ENCODE measurements around the gene NLGN3.

NLGN3 gene

DNA sequence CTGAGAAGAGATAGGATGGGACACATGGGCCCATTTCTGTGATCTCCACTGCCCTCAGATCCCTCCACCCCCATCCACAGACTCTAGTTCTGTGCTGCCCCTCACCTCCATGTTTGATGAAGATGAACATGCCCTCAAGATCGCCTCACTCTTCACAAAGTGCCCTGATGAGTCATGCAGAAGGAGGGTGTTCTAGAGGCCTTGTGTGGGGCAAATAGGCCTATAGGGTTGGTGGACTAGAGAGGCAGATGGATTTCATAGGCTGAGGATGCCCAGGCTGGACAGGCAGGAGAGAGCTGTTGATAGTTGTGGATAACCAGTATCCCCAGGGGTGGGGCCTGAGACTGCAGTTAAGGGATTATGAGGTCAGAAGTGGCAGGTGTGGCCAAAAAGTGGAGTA is 38.2 kb upstream of the NLGN3 start, which contains the start of gene CXorf65:
Gene CXorf65, minus strand, starts transcription at position 314 of the 400 bp plus-strand sequence. Its CDS starts 184 bp downstream, at position 130.
- peaks cover 29 to 94% (median 75%) of the 10 kb centered on the region in 4 experiments for H3K4me1 ChIP-seq (ENCODE audit: control extremely low read depth in 1 of 4, control insufficient read depth in 4 of 4, insufficient read depth in 4 of 4, low read length in 3 of 4)
- DNase-seq, result peak in 2 of 3 donors; percentile 23 to 36
- peaks cover 0 to 3% (median 0%) of the 10 kb centered on the region in 5 experiments for H3K27me3 ChIP-seq (replicated peaks in 2 of 5; ENCODE audit: control insufficient read depth in 4 of 5, insufficient read depth in 5 of 5, low read length in 4 of 5)
- no CpG with 5 or more reads among the region's 1 CpG for WGBS (ENCODE audit: insufficient coverage)
- H3K4me3 ChIP-seq (ENCODE audit: control insufficient read depth in 1 of 7, extremely low read depth in 1 of 7, insufficient read depth in 4 of 7, low read depth in 2 of 7, low read length in 6 of 7), result peak within 1 kb of the TSS in 1 of 7 experiments; percentile 45
- no peaks in the 10 kb centered on the region for H3K9me3 ChIP-seq (ENCODE audit: control extremely low read depth in 1 of 5, control insufficient read depth in 4 of 5, insufficient read depth in 2 of 5, low read depth in 1 of 5, low read length in 4 of 5)
- H3K27ac ChIP-seq (ENCODE audit: insufficient read depth in 1 of 2, low read depth in 1 of 2, low read length in 2 of 2, poor library complexity in 1 of 2, severe bottlenecking in 2 of 2), result peak within 1 kb of the TSS; percentile 28 to 89
- ChIA-PET CTCF (interaction anchor here (1.8 to 8.3 kb wide), 2 partner anchors 12 to 23 kb away, joined by 5 to 109 read pairs; partner anchors contain the start of gene MED12), POLR2A (interaction anchor here (0.7 to 1.2 kb wide), 2 partner anchors 12 to 91 kb away, joined by 3 read pairs; partner anchors contain the start of gene MED12)
- peaks cover 0 to 2% (median 0%) of the 10 kb centered on the region in 4 experiments for H3K36me3 ChIP-seq (ENCODE audit: control insufficient read depth in 4 of 4, insufficient read depth in 4 of 4, low read length in 3 of 4)

DNA sequence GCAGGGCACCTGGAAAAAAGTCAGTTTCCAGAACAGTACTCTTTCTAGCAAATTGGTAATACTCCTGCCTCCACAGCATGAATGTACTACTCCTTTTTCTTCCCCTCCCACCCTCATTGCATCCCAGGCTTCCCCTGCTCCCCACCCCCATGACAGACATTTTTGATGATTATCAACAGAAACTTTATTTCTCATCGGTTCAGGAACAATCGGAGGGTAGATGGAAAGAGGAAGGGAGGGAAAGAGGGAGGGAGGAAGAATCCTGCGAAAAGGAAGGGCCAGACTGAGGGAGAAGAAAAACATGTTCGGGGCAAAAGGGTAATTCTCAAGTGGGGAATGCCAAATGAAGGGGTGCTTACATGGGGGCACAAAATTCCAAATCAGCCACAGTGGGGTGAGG is 37.4 kb upstream of the NLGN3 start:
- peaks cover 34 to 95% (median 75%) of the 10 kb centered on the region in 4 experiments for H3K4me1 ChIP-seq (ENCODE audit: control extremely low read depth in 1 of 4, control insufficient read depth in 4 of 4, insufficient read depth in 4 of 4, low read length in 3 of 4)
- WGBS (ENCODE audit: insufficient coverage), result 52% methylated on average over 3 of the region's 4 CpGs
- H3K9me3 ChIP-seq (ENCODE audit: control extremely low read depth in 1 of 5, control insufficient read depth in 4 of 5, insufficient read depth in 2 of 5, low read depth in 1 of 5, low read length in 4 of 5), result no peaks in the 10 kb centered on the region
- POLR2A ChIA-PET, result no interaction called here
- peaks cover 0 to 2% (median 0%) of the 10 kb centered on the region in 4 experiments for H3K36me3 ChIP-seq (ENCODE audit: control insufficient read depth in 4 of 4, insufficient read depth in 4 of 4, low read length in 3 of 4)
- H3K4me3 ChIP-seq (ENCODE audit: control insufficient read depth in 1 of 7, extremely low read depth in 1 of 7, insufficient read depth in 4 of 7, low read depth in 2 of 7, low read length in 6 of 7), result peak overlapping the region in 1 of 7 experiments; percentile 45
- no peak for DNase-seq
- CTCF ChIA-PET, result no interaction called here
- peak overlapping the region; percentile 28 to 89 for H3K27ac ChIP-seq (ENCODE audit: insufficient read depth in 1 of 2, low read depth in 1 of 2, low read length in 2 of 2, poor library complexity in 1 of 2, severe bottlenecking in 2 of 2)
- H3K27me3 ChIP-seq (replicated peaks in 2 of 5; ENCODE audit: control insufficient read depth in 4 of 5, insufficient read depth in 5 of 5, low read length in 4 of 5), result peaks cover 0 to 3% (median 0%) of the 10 kb centered on the region in 5 experiments

DNA sequence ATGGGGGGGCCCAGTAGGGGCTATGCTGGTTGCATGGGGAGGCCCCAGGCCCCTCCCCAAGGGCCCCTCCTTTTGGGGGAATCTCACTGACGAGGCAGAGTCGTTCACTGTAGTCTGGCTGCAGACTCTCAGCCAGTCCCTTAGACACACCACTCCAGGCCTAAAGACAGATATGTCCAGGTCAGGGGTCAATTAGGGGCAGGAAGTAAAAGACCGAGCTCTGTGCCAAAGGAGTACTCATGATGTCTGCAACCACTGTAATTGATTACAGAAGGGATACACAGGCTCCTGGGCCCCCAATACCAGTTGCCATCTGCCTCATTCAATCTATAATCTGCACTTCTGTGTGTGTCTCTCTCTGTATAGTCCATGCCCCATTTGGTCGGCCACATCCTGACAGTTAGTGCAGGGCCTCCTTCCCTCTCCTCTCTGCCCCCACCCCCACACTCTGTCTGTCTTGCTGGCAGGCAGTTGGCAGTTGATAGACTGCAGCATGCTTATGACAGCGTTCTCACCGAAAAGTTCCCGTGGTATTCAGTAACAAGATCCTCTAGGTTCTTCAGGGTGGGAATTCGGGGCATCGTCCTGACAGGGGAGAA is 36.8 kb upstream of the NLGN3 start:
- WGBS (ENCODE audit: insufficient coverage), result 30% methylated on average over 4 of the region's 9 CpGs
- Histone ChIP-seq H3K4me1 (ENCODE audit: control extremely low read depth in 1 of 4, control insufficient read depth in 4 of 4, insufficient read depth in 4 of 4, low read length in 3 of 4) (peaks cover 40 to 96% (median 73%) of the 10 kb centered on the region in 4 experiments), H3K36me3 (ENCODE audit: control insufficient read depth in 4 of 4, insufficient read depth in 4 of 4, low read length in 3 of 4) (peaks cover 0 to 2% (median 0%) of the 10 kb centered on the region in 4 experiments), H3K4me3 (ENCODE audit: control insufficient read depth in 1 of 7, extremely low read depth in 1 of 7, insufficient read depth in 4 of 7, low read depth in 2 of 7, low read length in 6 of 7) (peak overlapping the region in 3 of 7 experiments; percentile 9 to 45 (median 37)), H3K27ac (ENCODE audit: insufficient read depth in 1 of 2, low read depth in 1 of 2, low read length in 2 of 2, poor library complexity in 1 of 2, severe bottlenecking in 2 of 2) (peak overlapping the region; percentile 71 to 89), H3K9me3 (ENCODE audit: control extremely low read depth in 1 of 5, control insufficient read depth in 4 of 5, insufficient read depth in 2 of 5, low read depth in 1 of 5, low read length in 4 of 5) (no peaks in the 10 kb centered on the region), H3K27me3 (replicated peaks in 2 of 5; ENCODE audit: control insufficient read depth in 4 of 5, insufficient read depth in 5 of 5, low read length in 4 of 5) (peaks cover 0 to 3% (median 0%) of the 10 kb centered on the region in 5 experiments)
- CTCF ChIA-PET, result interaction anchor here (0.8 kb wide), 1 partner anchor 10 kb away, joined by 3 read pairs; the partner anchor contains the start of gene MED12
- DNase-seq, result peak in 2 of 3 donors; percentile 75 to 84
- POLR2A ChIA-PET, result no interaction called here

DNA sequence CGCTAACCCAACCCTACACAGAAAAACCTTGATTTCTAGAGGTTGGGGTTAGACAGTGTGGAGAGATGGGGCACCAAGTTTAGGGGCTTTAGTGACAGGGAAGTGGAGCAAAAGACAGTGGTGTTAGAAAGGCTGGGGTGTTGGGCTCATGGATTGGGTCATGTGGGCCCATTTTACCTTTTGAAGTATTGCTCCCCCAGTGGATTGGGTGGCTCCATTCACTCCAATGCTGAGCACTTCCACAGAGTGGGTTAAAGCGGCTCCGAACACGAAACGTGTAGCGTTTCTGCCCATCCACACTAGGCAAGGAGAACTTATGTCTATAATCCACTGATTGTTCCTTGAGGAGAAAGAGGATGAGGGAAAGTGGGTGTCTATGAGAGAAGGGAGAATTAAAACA is 35.6 kb upstream of the NLGN3 start:
- H3K27me3 ChIP-seq (replicated peaks in 2 of 5; ENCODE audit: control insufficient read depth in 4 of 5, insufficient read depth in 5 of 5, low read length in 4 of 5), result peaks cover 0 to 3% (median 0%) of the 10 kb centered on the region in 5 experiments
- H3K4me1 ChIP-seq (ENCODE audit: control extremely low read depth in 1 of 4, control insufficient read depth in 4 of 4, insufficient read depth in 4 of 4, low read length in 3 of 4), result peaks cover 42 to 90% (median 64%) of the 10 kb centered on the region in 4 experiments
- no peak for DNase-seq
- 89% methylated on average over 2 of the region's 6 CpGs for whole genome bisulfite sequencing (ENCODE audit: insufficient coverage)
- POLR2A ChIA-PET, result no interaction called here
- H3K9me3 ChIP-seq (ENCODE audit: control extremely low read depth in 1 of 5, control insufficient read depth in 4 of 5, insufficient read depth in 2 of 5, low read depth in 1 of 5, low read length in 4 of 5), result no peaks in the 10 kb centered on the region
- H3K27ac ChIP-seq (ENCODE audit: insufficient read depth in 1 of 2, low read depth in 1 of 2, low read length in 2 of 2, poor library complexity in 1 of 2, severe bottlenecking in 2 of 2), result peak overlapping the region in 1 of 2 experiments; percentile 89
- peaks cover 0 to 2% (median 0%) of the 10 kb centered on the region in 4 experiments for H3K36me3 ChIP-seq (ENCODE audit: control insufficient read depth in 4 of 4, insufficient read depth in 4 of 4, low read length in 3 of 4)
- peak overlapping the region in 4 of 7 experiments; percentile 7 to 45 (median 26) for H3K4me3 ChIP-seq (ENCODE audit: control insufficient read depth in 1 of 7, extremely low read depth in 1 of 7, insufficient read depth in 4 of 7, low read depth in 2 of 7, low read length in 6 of 7)
- CTCF ChIA-PET, result interaction anchor here (1.7 kb wide), 1 partner anchor 10 kb away, joined by 4 read pairs; the partner anchor contains the start of gene MED12

DNA sequence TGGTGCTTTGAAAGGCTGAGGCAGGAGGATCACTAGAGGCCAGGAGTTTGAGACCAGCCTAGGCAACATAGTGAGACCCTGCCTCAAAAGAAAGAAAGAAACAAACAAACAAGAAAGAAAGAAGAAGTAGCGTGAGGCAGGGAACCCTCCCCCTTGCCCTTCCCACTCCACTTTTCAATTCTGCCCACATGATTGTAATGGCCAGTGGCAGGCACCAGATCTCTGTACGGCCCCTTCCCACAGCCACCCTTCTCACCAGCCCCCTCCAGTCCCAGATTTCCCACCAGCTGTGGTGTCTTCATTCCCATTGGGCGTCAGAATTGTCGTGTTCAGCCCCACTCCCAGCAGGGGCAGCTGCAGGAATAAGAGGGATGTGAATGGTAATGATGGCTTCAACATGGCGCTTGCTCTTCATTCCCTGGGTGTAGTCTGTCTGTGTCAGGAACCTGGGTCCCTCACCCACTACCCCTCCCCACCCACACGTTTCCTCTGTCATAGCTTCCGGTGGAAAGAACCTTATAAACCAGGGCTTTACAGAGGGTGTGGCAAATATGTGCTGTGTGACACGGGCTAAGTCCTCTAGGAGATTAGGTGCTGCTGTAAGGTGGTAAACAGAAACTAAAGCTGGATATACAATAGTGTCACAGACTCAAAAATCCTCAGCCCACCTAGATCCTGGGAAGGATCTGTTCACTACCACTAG is 33.3 kb upstream of the NLGN3 start, which contains the start of gene IL2RG:
Gene IL2RG, minus strand, starts transcription at position 437 of the 703 bp plus-strand sequence. Its CDS starts 38 bp downstream, at position 399.
- peaks cover 30 to 68% (median 49%) of the 10 kb centered on the region in 4 experiments for H3K4me1 ChIP-seq (ENCODE audit: control extremely low read depth in 1 of 4, control insufficient read depth in 4 of 4, insufficient read depth in 4 of 4, low read length in 3 of 4)
- peak within 1 kb of the TSS; percentile 7 to 78 (median 46) for H3K4me3 ChIP-seq (ENCODE audit: control insufficient read depth in 1 of 7, extremely low read depth in 1 of 7, insufficient read depth in 4 of 7, low read depth in 2 of 7, low read length in 6 of 7)
- WGBS (ENCODE audit: insufficient coverage), result no CpG with 5 or more reads among the region's 8 CpGs
- H3K9me3 ChIP-seq (ENCODE audit: control extremely low read depth in 1 of 5, control insufficient read depth in 4 of 5, insufficient read depth in 2 of 5, low read depth in 1 of 5, low read length in 4 of 5), result no peaks in the 10 kb centered on the region
- ChIA-PET POLR2A (interaction anchor here (1.1 to 1.6 kb wide), 3 partner anchors 8 to 15 kb away, joined by 3 to 13 read pairs (median 6); no protein-coding TSS in a partner anchor), CTCF (interaction anchor here (0.6 to 3.0 kb wide), 4 partner anchors 9 to 305 kb away, joined by 3 to 30 read pairs (median 3); no protein-coding TSS in a partner anchor)
- no peaks in the 10 kb centered on the region for H3K27me3 ChIP-seq (replicated peaks in 2 of 5; ENCODE audit: control insufficient read depth in 4 of 5, insufficient read depth in 5 of 5, low read length in 4 of 5)
- DNase-seq, result peak; percentile 80 to 94 (median 94)
- H3K27ac ChIP-seq (ENCODE audit: insufficient read depth in 1 of 2, low read depth in 1 of 2, low read length in 2 of 2, poor library complexity in 1 of 2, severe bottlenecking in 2 of 2), result peak within 1 kb of the TSS; percentile 77 to 89
- H3K36me3 ChIP-seq (ENCODE audit: control insufficient read depth in 4 of 4, insufficient read depth in 4 of 4, low read length in 3 of 4), result peaks cover 0 to 2% (median 0%) of the 10 kb centered on the region in 4 experiments

DNA sequence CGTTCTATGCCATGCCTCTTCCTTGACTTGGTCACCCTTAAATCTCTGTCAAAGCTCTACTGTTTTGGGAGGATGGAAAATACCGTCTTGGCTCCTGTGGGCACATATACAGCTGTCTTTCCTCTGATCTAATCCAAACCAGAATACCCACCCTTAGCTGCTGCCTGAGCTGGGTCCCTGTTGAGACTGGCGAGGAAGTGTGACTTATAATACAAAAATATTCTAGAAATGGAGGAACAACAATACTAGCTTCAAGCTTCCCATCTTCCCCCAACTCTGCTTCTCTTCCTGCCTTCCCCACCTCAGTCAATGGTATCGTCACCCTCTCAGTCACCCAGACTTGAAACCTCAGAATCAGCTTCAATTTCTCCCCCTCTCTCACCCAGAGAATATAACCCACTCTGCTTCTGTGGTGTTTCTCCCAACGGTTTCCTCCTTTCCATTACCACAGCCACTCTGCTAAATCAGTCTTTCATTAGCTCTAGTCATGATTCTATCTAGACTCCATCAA is 32.7 kb upstream of the NLGN3 start:
- WGBS (ENCODE audit: insufficient coverage), result 34% methylated on average over 2 of the region's 5 CpGs
- Histone ChIP-seq H3K4me1 (ENCODE audit: control extremely low read depth in 1 of 4, control insufficient read depth in 4 of 4, insufficient read depth in 4 of 4, low read length in 3 of 4) (peaks cover 29 to 64% (median 45%) of the 10 kb centered on the region in 4 experiments), H3K4me3 (ENCODE audit: control insufficient read depth in 1 of 7, extremely low read depth in 1 of 7, insufficient read depth in 4 of 7, low read depth in 2 of 7, low read length in 6 of 7) (peak overlapping the region in 5 of 7 experiments; percentile 5 to 78 (median 57)), H3K27me3 (replicated peaks in 2 of 5; ENCODE audit: control insufficient read depth in 4 of 5, insufficient read depth in 5 of 5, low read length in 4 of 5) (no peaks in the 10 kb centered on the region), H3K27ac (ENCODE audit: insufficient read depth in 1 of 2, low read depth in 1 of 2, low read length in 2 of 2, poor library complexity in 1 of 2, severe bottlenecking in 2 of 2) (peak overlapping the region; percentile 77 to 89), H3K9me3 (ENCODE audit: control extremely low read depth in 1 of 5, control insufficient read depth in 4 of 5, insufficient read depth in 2 of 5, low read depth in 1 of 5, low read length in 4 of 5) (no peaks in the 10 kb centered on the region), H3K36me3 (ENCODE audit: control insufficient read depth in 4 of 4, insufficient read depth in 4 of 4, low read length in 3 of 4) (peaks cover 0 to 2% (median 0%) of the 10 kb centered on the region in 4 experiments)
- POLR2A ChIA-PET, result interaction anchor here (0.6 to 1.6 kb wide), 5 partner anchors 9 to 822 kb away, joined by 3 to 13 read pairs (median 3); partner anchors contain the start of gene KIF4A
- CTCF ChIA-PET, result interaction anchor here (1.2 to 3.0 kb wide), 3 partner anchors 10 to 20 kb away, joined by 3 to 30 read pairs (median 3); no protein-coding TSS in a partner anchor
- peak in 2 of 3 donors; percentile 57 to 58 for DNase-seq
